Measurements from ENCODE around the gene MGRN1. TPM values are rescaled to one million over a fixed set of nuclear protein-coding genes. Genes with fewer than 3 reads are reported as not detected.

MGRN1 gene
- total RNA-seq, 1 donor from 2014 or later = 21.9 TPM

DNA sequence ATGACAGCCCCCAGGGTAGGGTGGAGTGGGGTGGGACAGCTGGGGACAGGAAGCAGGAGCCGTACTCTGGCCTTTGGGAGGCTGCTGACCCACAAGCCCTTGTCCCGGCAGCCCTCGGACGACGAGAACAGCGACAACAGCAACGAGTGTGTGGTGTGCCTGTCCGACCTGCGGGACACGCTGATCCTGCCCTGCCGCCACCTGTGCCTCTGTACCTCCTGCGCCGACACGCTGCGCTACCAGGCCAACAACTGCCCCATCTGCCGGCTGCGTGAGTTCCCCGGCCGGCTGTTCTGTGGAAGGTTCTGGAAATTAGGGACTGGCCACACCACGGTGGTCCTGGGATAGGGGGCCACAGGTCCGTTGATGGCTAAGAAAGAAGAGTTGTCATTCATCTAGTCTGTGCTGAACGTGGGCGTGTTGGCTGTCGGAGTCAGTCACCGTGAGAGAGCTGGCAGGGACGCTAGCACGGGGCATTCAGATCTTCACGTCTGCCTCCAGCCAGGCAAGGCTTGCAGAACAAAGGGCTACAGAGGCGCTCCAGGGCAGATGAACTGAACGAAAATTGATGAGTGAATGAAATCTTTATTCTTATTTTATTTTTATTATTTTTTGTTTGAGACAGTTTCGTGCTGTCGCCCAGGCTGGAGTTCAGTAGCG lies 48.9 kb downstream of the MGRN1 start:
- DNase-seq (ENCODE audit: low spot score) = no peak

GRCh38 chr16:4674926-4675530 lies 50.4 kb downstream of the MGRN1 start:
- no peak for DNase-seq (ENCODE audit: low spot score)

- no peak for DNase-seq (ENCODE audit: low spot score)
Observed at GRCh38 chr16:4675864-4676786, 51.5 kb downstream of the MGRN1 start.

DNA sequence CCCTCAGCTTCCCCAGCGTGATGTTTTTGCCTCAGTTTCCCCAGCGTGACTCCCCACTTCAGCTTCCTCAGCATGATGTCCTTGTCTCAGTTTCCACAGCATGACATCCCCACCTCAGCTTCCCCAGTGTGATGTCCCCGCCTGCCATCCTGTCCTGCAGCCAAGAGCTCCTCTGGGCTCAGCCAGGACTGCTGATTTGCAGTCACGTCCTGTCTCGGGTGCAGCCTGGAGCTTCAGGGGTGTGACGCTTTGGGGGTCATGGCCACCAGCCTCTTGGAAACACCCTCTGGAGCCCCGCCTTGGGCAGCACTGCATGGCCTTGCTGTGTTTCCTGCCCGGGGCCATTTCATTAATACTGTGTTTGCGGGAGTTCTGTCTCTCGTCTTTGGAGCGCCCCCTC lies 52.2 kb downstream of the MGRN1 start:
- no peak for DNase-seq (ENCODE audit: low spot score)

DNA sequence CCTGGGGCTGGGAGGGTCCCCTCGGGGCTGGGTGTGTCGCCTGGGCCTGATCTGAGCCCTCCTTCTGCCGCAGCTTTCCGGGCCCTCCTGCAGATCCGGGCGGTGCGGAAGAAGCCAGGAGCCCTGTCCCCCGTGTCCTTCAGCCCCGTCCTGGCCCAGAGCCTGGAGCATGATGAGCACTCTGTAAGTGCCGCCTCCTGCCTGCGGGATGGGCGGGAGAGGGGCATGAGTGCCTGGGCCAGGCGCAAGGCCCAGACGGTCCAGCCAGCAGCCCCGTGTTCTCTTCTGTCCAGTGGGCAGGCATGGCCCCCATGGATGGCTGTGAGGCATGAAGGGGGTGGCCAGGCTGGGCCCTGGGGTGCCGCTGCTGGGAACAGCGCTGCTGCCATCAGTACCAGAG lies 52.8 kb downstream of the MGRN1 start:
- DNase-seq (ENCODE audit: low spot score) = no peak

- DNase-seq (ENCODE audit: low spot score) = no peak
Observed at GRCh38 chr16:4677994-4678393, 53.4 kb downstream of the MGRN1 start.

DNA sequence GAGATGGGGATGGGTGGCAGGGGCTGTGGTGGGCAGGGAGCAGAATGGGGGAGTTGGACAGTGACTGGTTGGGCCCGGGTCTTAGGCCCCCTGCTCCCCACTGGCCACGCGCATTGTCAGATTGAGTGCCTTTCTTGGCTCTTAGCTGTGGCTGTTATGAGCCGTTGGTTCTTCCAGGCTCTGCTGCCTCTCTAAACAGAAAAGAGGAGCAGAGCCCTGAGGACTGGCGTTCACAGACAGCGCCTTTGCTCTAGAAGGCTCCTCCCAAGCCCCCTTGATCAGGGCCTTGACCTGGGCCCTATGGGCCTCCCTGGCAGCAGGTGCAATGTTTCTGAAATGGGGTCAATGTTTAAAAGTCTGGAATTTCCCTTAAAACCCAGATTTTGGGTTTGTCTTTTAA lies 54.0 kb downstream of the MGRN1 start:
- DNase-seq (ENCODE audit: low spot score) = no peak

GRCh38 chr16:4679156-4679849 lies 54.7 kb downstream of the MGRN1 start:
- DNase-seq (ENCODE audit: low spot score) = no peak

DNA sequence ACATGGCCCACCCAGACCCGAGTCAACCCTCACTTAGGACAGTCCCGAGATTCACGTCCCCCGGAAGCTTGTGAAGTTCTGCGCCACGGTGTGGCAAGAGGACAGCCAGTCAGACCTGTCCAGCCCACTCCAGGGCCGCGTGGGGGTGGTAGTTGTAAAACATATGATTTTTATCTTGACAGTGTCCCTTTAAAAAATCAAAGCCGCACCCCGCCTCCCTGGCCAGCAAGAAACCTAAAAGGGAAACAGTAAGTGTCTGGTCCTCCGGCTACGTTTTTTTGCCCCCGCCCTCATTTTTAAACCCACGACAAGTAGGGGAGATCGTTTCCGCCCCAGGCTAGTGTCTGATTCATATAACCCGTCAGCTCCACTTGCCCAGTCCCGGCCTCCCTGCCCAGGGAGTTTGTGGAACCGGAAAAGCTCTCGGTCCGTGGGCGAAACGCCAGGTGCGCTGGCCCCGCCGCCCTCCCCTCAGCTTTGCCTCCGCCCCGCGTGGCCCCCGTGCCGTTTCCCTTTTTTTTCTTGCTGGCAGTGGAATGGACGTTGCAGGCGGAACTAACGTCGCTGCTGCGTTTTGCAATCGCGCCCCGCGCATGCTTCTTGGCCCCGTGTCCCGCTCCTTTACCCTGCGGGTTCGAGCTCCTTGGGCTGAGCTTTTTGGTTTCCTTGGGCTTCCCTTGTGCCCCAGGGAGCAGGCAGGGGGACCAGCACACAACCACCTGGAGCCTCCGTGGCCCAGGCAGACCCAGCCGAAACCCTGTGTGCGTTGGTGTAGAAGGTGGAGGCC lies 55.4 kb downstream of the MGRN1 start:
- peak; percentile 45 for DNase-seq (ENCODE audit: low spot score)

- no peak for DNase-seq (ENCODE audit: low spot score)
Observed at GRCh38 chr16:4680673-4681470, 56.2 kb downstream of the MGRN1 start.

DNA sequence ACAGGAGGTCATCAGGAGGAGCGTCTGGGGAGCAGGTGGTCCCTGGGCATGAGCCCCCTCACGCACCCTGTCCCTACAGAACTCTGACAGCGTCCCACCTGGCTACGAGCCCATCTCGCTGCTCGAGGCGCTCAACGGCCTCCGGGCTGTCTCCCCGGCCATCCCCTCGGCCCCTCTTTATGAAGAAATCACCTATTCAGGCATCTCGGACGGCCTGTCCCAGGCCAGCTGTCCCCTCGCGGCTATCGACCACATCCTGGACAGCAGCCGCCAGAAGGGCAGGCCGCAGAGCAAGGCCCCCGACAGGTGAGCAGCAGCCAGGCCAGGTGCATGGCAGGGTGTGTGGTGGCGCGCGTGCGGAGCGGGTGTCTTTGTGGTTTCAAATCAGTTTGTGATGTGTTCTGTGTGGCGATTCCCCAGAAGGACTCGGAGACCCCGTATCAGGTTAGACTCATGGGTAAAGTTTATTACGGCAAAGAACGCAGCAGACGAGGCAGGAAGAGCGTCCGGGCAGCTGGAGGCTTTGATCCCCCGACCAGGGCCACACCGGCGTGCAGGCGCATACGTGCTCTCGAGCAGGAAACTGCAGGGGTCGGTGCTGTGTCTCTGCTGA lies 57.0 kb downstream of the MGRN1 start:
- no peak for DNase-seq (ENCODE audit: low spot score)

DNA sequence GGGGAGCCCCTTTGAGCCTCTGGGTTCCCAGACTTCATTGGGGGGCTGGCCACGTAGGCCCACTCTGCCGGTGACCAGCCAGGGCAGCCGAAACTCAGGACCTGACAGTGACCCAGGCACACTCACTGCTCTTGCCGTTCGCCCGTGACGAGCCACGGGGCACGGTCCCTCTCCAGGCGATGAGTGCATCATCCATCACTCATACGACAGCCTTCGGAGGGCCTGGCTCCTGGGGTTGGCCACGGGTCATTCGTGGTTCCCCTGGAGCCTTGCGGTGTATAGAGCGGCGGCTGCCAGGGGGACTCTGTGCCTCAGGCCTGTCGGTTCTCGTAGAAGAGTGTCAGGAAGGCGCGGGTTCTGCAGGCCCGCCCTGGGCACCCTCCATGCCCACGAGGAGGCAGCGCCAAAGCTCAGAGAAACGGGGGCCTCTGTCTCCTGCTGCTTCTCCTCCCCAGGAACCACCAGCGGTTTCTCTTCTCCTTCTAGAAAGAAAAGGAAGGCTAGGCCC lies 57.5 kb downstream of the MGRN1 start:
- DNase-seq (ENCODE audit: low spot score) = no peak

GRCh38 chr16:4682616-4683254 lies 58.1 kb downstream of the MGRN1 start:
- no peak for DNase-seq (ENCODE audit: low spot score)

DNA sequence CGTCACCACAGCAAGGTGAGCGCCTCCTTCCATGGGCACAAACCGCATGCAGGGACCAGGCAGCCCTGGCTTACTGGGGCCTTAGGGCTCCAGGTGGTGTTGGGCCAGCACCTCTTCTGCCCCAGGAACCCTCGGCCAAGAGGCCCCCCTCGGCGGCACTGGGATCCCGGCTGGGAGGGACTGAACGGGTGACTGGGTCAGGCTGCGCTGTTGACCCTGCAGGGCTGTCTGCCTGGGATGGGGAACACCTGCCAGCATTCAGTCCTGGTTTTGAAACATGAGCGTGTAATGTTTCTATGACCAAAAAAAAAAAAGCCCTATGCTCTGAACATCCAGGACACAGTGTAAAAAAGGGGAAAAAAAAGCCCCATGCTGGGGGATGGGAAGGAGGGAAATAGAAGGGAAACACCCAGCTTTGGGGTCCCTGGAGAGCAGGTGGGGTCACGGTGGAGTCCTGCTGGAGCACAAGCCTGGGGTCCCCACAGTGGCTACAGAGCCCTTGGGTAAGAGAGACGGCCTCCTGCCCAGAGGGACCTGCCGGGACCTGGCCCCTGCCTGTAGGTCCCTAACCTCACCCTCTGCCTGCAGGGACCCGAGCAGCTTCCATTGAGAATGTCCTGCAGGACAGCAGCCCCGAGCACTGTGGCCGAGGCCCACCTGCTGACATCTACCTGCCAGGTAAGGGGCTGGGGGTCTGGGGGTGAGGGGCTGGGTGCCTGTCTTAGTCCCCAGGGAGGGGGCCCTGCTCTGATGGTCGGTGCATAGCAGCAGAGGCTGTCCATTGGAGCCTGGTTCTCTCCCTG lies 58.8 kb downstream of the MGRN1 start:
- DNase-seq (ENCODE audit: low spot score) = no peak

GRCh38 chr16:4684058-4684715 lies 59.6 kb downstream of the MGRN1 start:
- DNase-seq (ENCODE audit: low spot score) = no peak

- DNase-seq (ENCODE audit: low spot score) = no peak
Observed at GRCh38 chr16:4684763-4685162, 60.1 kb downstream of the MGRN1 start.

DNA sequence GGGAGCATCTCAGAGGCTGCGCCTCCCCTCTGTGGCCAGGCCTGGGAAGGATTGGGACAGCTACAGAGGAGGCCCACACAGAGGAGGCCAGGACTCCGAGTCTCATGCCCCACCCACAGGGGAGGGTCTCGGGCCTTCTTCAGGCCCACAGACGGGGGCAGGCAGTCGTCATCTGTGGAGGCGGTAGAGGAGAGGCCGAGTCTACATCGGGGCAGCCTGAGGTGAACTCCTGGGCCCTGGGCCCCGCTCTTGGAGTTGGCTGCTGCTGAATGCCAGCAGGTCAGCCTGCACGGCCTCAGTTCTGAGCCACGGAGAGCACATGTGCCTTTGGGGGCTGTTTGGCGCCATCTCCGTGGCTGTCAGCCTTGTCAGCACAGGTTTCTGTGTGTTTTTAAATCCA lies 60.7 kb downstream of the MGRN1 start:
- no peak for DNase-seq (ENCODE audit: low spot score)

All from umbilical cord (tissue), 2 donors.